Urinary bladder (tissue), 4 donors: ENCODE data around the gene DHH. TPM values are rescaled to one million over a fixed set of nuclear protein-coding genes. Genes with fewer than 3 reads are reported as not detected.
"Not testable (repeated sequence)": the region's sequence is repeated elsewhere in the genome, so short reads cannot be mapped to it uniquely, and the experiment has no call there.

Source experiments
- DNase-seq: peaks from one replicate; pipeline ENCODE4 v3.0.0-alpha.2; 2015; ENCODE audit errors: extremely low spot score
- H3K27ac ChIP-seq: one replicate; pipeline ENCODE4 v1.5.1; 2013; ENCODE audit warnings: low read depth, mild to moderate bottlenecking, moderate library complexity
- H3K36me3 ChIP-seq: one replicate; pipeline ENCODE4 v1.6.1; 2013; ENCODE audit warnings: mild to moderate bottlenecking, moderate library complexity; ENCODE audit not compliant: insufficient read depth
- H3K4me1 ChIP-seq: one replicate; pipeline ENCODE4 v1.6.1; 2013; ENCODE audit warnings: mild to moderate bottlenecking, moderate library complexity; ENCODE audit not compliant: insufficient read depth
- H3K4me3 ChIP-seq: one replicate; pipeline ENCODE4 v1.5.1; 2013; ENCODE audit warnings: low read depth, low read length
- WGBS: extraction: QIAGEN DNeasy Blood & Tissue Kit; methylation state at CpG from one replicate; pipeline ENCODE4 v1.1.7; 2013; 5-methylcytosine and 5-hydroxymethylcytosine counted together
- polyA plus RNA-seq: library from polyadenylated mRNA; stranded (reverse); fragments of 200-250 nt; gene quantifications from one replicate; pipeline ENCODE4 v1.2.3, GENCODE V29; 2013
- total RNA-seq: library from RNA; depleted of rRNA; stranded (reverse); fragments of >200 nt; gene quantifications from one replicate; pipeline ENCODE4 v1.2.3, GENCODE V29; 2014
- donor health status: healthy with polysubstance abuse.
- donor health status: healthy.

The DHH gene
- total and polyA plus RNA-seq, 2 donors = 2.3 to 2.7 TPM

DNA sequence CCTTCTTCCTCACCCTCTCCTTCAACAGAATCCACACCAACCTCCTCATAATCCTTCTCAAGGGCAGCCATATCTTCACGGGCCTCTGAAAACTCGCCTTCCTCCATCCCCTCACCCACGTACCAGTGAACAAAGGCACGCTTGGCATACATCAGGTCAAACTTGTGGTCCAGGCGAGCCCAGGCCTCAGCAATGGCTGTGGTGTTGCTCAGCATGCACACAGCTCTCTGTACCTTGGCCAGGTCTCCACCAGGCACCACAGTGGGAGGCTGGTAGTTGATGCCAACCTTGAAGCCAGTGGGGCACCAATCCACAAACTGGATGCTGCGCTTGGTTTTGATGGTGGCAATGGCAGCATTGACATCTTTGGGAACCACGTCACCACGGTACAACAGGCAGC is 33.4 kb upstream of the DHH start:
- not testable (repeated sequence) for H3K4me1 ChIP-seq, H3K4me3 ChIP-seq, DNase-seq, H3K36me3 ChIP-seq, H3K27ac ChIP-seq
- 83% methylated on average over 8 of the region's 8 CpGs for WGBS

DNA sequence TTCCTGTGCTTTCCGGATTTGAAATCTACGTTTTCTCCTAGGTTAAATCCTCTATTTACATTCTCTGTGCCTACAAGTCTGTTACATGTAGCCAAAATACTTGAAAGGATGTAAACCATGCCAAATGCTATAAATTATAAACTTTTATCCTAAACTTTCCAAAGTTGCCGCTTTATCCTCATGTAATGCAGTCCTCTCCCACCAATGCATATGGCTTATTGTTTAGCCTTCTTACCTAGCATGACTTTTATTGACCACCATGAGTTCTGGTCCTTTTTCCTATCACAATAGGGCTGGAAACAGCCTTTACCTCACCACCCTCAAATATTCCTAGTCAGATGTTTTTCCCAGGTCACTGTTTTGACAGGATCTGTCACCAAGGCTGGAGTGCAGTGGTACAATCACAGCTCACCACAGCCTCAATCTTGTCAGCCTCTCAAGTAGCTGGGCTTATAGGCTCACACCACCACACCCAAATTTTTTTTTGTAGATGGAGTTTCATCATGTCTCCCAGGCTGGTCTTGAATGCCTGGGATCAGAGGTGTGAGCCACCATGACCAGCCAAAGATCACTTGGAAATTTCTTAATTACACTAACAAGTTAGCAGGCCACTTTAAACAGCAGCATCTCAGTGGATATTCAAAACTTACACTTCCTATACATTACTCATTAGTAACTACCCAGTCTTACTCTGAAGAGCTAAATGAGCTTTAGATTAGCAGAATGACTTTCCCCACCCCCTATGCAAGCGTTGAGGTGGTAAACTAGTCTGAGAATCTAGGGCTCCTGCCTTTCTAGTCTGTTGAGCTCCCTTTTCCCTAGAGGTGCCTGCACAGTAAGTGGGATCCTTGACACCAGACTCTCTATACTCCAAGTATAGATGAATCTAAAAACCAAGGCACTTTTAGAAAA is 32.5 kb upstream of the DHH start:
- H3K4me3 ChIP-seq = no peak overlapping the region
- no peak overlapping the region for H3K27ac ChIP-seq
- peaks cover 5% of the 10 kb centered on the region for H3K36me3 ChIP-seq
- 44% methylated on average over 4 of the region's 4 CpGs for WGBS
- DNase-seq = no peak
- no peaks in the 10 kb centered on the region for H3K4me1 ChIP-seq

DNA sequence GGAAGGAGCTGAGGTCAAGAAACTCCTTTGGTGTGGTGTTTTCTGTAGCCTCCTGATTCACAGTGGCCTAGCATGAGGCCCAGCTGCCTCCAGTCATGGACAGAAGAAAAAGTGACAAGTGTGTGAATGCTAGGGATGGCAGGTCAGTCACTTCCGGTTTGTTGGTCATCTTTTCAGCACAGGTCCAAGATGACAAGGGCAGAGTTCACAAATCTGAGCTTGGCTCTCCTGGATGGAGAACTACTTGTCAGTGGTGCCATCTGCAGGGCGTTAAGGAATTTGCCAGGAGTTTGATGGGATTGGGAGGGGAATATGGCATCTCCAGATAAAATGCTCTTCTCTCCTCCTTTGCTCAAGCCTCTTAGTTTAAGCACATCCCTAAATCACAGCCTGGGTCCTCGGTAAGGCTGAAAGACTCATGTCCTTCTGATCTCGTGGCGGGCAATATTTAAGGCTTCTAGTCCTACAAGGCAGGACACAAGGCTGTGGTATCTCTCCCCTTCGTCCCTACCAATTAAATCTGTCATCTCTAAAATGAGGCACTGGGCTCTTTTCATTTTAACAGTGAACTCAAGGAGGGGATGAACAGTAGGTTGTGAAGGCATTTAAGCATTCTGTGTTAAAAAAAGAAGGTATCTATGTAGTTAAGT is 26.6 kb upstream of the DHH start:
- Histone ChIP-seq H3K4me3 (no peak overlapping the region), H3K4me1 (no peaks in the 10 kb centered on the region), H3K36me3 (no peaks in the 10 kb centered on the region), H3K27ac (no peak overlapping the region)
- WGBS = 28% methylated on average over 6 of the region's 6 CpGs
- DNase-seq = no peak

DNA sequence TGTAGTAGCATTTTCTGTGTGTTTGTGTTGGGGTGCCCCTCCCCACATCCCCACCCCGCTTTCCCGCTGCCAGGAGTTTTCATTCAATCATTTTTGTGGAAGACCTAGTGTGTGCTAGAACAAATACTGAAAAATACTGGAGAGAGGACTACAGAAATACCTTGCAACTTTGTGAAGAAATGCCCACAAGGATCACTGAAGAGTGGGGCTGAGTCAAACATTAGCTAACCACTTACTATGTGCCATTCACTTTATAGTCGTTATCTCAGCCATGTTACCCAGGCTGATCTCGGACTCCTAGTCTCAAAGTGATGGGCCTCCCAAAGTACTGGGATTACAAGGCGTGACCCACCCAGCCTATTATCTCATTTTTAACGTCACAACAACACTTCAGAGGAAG is 16.6 kb upstream of the DHH start:
- H3K27ac ChIP-seq = peak overlapping the region; percentile 44
- H3K36me3 ChIP-seq = peaks cover 2% of the 10 kb centered on the region
- no peak for DNase-seq
- WGBS = 45% methylated on average over 6 of the region's 6 CpGs
- peaks cover 3% of the 10 kb centered on the region for H3K4me1 ChIP-seq
- H3K4me3 ChIP-seq = peak overlapping the region; percentile 1

GRCh38 chr12:49110464-49111155 is 16.0 kb upstream of the DHH start, which contains the start of gene LMBR1L:
Gene LMBR1L, minus strand, starts transcription at chr12:49110847. Its CDS starts 292 bp downstream, at chr12:49110555.
- peak within 1 kb of the TSS; percentile 82 for H3K4me3 ChIP-seq
- H3K27ac ChIP-seq = peak within 1 kb of the TSS; percentile 85
- DNase-seq = peak; percentile 97
- peaks cover 3% of the 10 kb centered on the region for H3K36me3 ChIP-seq
- under 1% methylated on average over 43 of the region's 43 CpGs for WGBS
- H3K4me1 ChIP-seq = peaks cover 3% of the 10 kb centered on the region

DNA sequence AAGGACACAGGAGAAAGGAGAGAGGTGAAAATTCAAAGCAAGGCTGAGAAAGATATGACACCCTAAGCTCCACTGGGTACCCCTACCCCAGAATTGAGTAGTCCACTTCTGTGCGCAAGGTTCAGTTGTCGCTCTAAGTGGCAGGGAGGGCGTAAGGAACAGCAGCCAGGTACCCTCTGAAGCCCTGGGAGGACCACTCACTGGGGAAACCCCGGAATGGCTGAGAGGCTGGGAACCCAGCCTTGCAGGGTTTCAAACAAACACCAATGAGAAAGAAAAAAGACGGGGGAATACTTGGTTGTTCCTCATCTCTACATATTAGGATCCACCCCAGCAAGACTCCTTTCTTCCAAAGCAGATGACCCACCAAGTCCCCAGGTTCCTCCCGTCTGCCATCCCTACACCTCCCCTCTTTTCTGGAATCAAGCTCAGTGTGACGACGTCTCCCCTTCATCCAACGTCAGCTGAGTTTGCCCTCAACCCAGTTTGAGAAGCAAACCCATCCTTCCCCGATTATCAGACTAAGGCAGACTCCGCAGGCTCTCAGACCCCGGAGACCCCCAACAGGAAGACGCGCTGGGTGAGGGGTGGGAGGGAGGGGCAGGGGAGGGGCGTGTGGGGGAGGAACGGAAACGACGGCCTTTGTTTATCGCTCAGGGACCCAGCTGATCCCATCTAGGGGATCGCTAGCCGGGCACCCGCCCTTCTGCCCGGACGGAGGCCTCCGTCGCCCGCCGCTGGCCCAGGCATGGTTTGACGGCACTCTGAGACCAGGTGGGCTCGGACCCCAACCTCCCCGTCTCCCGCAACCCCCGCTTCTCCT is 15.3 kb upstream of the DHH start:
- peak overlapping the region; percentile 85 for H3K27ac ChIP-seq
- 3% methylated on average over 33 of the region's 33 CpGs for WGBS
- DNase-seq = no peak
- peaks cover 3% of the 10 kb centered on the region for H3K36me3 ChIP-seq
- peak overlapping the region; percentile 82 for H3K4me3 ChIP-seq
- H3K4me1 ChIP-seq = peaks cover 3% of the 10 kb centered on the region

DNA sequence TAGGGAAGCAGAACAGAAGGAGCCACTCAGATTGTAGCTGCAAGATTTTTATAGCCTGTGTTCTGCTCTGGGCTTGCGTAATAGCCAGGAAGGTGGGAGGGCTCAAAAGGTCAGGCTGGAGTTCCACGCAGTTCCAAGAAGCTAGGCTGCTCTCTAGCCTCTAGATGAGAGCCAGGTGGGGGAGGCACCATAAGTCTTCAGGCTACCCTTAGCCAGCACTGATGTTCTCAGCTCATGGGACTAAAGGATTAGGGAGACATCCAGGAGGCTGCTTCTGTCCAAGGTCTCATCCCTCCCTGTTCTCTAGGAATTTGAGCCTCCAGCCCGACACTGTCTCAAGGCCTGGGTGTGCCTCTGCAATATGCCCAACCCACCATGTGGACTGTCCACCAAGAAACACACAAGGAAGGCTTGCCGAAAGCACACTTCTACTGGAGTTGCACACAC is 14.4 kb upstream of the DHH start:
- H3K4me1 ChIP-seq = peaks cover 3% of the 10 kb centered on the region
- 9% methylated on average over 4 of the region's 4 CpGs for WGBS

DNA sequence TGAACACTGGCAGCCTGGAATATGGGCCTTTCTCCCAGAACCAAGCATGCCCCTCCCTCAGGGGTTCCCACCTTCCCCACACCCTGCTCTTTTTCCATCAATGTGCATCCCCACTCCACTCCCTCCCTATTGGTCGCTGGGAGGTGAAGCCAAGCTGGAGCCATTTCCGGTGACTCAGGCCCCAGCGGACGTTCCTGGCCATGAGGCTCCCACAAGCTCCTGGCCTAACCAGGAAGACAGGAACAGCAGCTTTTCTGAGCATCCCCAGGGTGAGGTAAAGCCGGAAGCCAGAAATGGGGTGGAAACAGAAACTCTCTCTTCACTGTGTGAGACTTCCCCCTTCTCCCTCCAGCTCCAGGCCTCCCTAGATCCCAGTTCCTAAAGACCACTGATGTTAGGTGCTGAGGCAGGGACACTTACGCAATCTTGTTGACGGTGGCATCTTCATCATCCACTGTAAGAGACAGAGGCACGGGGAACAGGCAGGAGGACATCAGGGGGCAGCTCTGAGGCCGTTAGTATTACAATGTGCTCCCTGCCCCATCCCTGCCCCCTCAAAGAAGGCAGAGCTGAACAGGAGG is 11.0 kb upstream of the DHH start:
- no peak overlapping the region for H3K4me3 ChIP-seq
- DNase-seq = no peak
- 67% methylated on average over 9 of the region's 9 CpGs for WGBS
- no peak overlapping the region for H3K27ac ChIP-seq
- peaks cover 3% of the 10 kb centered on the region for H3K4me1 ChIP-seq
- H3K36me3 ChIP-seq = peaks cover 7% of the 10 kb centered on the region

More for the DNA sequence above, 14.4 kb upstream of the DHH start:
- Histone ChIP-seq H3K36me3 (peaks cover 3% of the 10 kb centered on the region), H3K4me3 (peak overlapping the region; percentile 82), H3K27ac (peak overlapping the region; percentile 74)
- no peak for DNase-seq

GRCh38 chr12:49104822-49105221 is 10.2 kb upstream of the DHH start:
- H3K4me1 ChIP-seq = peaks cover 3% of the 10 kb centered on the region
- H3K27ac ChIP-seq = no peak overlapping the region
- WGBS = 89% methylated on average over 3 of the region's 3 CpGs
- DNase-seq = no peak
- H3K36me3 ChIP-seq = peaks cover 7% of the 10 kb centered on the region
- H3K4me3 ChIP-seq = no peak overlapping the region

GRCh38 chr12:49100380-49100779 is 5.8 kb upstream of the DHH start:
- Histone ChIP-seq H3K4me3 (no peak overlapping the region), H3K36me3 (peaks cover 5% of the 10 kb centered on the region), H3K27ac (no peak overlapping the region), H3K4me1 (no peaks in the 10 kb centered on the region)
- 90% methylated on average over 6 of the region's 6 CpGs for WGBS
- no peak for DNase-seq

DNA sequence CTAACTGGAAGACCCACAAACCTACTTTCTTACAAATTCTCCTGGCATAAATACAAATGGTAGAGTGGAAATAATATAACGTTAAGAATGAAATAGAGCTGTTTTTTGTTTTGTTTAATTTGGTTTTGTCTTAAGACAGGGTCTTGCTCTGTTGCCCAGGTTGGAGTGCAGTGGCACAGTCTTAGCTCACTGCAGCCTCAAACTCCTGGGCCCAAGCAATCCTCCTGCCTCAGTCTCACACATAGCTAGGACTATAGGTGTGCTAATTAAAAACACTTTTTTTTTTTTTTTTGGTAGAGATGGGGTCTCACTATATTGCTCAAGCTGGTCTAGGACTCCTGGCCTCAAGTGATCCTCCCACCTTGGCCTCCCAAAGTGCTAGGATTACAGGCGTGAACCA is 4.1 kb upstream of the DHH start:
- Histone ChIP-seq H3K4me1 (no peaks in the 10 kb centered on the region), H3K27ac (no peak overlapping the region), H3K36me3 (peaks cover 5% of the 10 kb centered on the region), H3K4me3 (no peak overlapping the region)
- no peak for DNase-seq
- 88% methylated on average over 2 of the region's 2 CpGs for WGBS

- Histone ChIP-seq H3K36me3 (peaks cover 5% of the 10 kb centered on the region), H3K4me3 (no peak overlapping the region), H3K27ac (no peak overlapping the region), H3K4me1 (no peaks in the 10 kb centered on the region)
- DNase-seq = no peak
- WGBS = 61% methylated on average over 4 of the region's 4 CpGs
Observed at GRCh38 chr12:49098035-49098451, 3.4 kb upstream of the DHH start.
